ENCODE data around the gene CDH4.

CDH4 gene

GRCh38 chr20:61763740-61764400, 511.8 kb downstream of the CDH4 start:
- DNase-seq (ENCODE audit: low read depth in 2 of 2): no peak

GRCh38 chr20:61764471-61765025, 512.5 kb downstream of the CDH4 start:
- no peak for DNase-seq (ENCODE audit: low read depth in 2 of 2)

GRCh38 chr20:61765081-61765870, 513.2 kb downstream of the CDH4 start:
- no peak for DNase-seq (ENCODE audit: low read depth in 2 of 2)

DNA sequence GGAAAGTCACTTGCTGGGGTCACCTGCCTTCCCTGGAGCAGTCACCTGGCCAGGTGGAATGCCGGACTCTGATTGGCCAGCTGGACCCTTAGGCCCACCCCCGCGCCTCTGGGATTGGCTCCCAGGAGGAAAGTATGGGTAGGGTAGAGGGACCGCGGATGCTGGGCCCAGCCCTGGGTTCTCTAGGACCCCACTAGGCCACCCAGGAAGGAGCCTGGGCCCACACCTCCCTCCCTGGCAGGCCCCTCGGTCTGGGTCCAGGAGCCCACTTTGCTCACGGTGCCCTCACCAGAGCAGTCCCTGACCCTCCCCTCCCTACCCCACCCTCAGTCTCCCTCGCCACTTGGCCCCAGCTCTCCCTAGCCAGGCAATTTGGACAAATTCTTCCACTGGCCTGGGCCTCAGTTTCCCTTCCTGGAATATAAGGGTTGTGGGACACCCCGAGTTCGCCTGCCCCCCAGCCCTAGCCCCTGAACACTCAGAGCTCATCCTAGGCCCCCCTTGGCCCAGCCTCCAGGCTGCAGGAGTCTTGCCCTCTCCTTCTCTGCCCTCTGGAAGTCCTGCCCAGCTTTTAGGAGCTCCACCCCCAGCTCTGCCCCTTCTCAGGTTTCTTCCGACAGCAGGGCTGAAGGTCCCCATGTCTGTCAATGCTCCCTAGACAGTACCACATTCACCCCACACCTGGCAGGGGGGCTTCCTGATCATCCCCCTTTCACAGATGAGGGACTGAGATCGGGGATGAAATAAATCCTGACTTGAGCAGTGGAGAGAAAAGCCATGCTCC, 514.0 kb downstream of the CDH4 start:
- no peak for DNase-seq (ENCODE audit: low read depth in 2 of 2)

DNA sequence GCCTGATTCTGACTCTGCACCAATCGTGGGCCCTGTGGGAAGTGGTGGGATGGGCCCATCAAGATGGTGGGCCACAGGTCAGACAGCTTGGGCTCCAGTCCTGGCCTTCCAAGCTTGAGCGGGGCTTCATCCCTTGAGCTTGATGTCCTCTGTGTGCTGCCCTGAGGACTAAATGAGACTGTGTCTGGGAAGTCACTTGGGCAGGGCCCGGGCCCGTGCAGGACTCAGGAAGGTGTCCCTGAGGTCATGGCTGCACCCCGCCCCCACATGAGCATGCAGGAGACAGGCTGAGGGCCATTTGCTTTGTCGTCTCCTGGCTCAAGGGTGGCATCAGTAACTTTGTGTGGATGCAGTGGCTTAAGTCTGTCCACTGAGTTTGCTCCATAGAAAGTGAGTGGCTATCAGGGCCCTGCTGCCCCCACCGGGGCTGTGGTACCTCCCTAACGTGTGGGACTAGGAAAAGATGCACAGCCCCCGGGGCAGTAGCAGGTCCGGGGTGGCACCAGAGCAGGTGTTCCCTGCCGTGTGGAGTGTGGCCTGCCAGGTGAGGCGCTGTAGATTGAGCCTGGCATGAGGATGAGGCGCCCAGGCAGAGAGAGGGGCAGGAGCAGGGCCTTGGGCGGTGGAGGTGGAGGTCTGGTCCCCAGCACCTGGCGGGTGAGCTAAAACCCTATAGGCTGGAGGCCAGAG, 515.0 kb downstream of the CDH4 start:
- no peak for DNase-seq (ENCODE audit: low read depth in 2 of 2)

DNA sequence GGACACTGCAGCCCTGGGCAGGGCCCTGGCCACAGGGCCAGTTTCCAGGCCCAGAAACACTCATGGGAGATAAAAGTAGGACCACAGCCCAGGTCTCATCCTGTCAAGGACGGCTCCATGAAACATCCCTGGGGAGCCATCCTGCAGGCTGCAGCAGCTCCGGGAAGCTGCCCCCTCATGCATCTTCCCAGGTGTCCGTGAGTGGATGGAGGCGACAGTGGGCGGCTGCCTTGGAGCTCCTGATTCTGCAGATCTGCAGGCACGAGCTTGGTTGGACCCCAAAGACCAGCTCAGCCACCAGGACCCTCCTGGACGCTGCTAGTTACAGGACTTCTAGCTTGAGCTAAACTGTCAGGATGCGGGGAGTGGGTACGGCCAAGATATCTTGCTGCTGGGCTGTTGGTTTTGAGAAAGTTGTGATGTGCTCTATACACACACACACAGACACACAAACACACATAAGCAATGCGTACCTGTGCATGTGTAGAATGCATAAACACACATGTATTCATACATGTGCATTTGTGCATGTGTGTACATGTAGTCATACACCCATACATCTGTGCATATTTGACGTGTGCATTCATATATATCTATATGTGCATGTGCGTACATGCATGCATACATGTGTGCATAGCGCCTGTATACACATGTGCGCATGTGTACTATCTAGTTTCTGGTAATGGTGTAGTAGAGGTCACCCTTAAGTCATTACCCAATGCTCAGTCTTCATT, 515.9 kb downstream of the CDH4 start:
- DNase-seq (ENCODE audit: low read depth in 2 of 2): no peak

- DNase-seq (ENCODE audit: low read depth in 2 of 2): no peak
These were observed 516.7 kb downstream of the CDH4 start for GRCh38 chr20:61768571-61769285.

GRCh38 chr20:61769286-61769832, 517.3 kb downstream of the CDH4 start:
- no peak for DNase-seq (ENCODE audit: low read depth in 2 of 2)

DNA sequence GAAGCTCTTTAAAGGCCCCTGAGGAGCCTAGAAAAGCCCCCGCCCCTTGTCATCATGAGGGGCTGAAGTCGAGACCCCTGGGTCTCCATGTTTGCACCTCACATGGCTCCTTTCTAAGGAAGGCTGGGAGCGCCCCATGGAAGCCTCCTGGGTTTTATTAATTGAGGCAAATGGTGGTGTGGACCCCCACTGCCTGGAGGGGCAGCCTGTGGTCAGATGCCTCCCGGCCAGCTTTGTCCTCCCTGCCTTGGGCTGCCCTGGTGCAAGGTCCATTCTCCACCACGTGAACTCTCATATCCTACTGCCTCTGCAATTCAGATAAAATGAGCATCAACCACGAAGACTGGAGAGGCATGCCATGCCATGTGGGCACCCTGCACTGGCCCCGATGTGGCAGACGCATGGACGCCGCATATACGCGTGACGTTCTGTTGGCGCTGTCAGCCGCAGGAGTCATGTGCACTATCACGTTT, 518.1 kb downstream of the CDH4 start:
- no peak for DNase-seq (ENCODE audit: low read depth in 2 of 2)

DNA sequence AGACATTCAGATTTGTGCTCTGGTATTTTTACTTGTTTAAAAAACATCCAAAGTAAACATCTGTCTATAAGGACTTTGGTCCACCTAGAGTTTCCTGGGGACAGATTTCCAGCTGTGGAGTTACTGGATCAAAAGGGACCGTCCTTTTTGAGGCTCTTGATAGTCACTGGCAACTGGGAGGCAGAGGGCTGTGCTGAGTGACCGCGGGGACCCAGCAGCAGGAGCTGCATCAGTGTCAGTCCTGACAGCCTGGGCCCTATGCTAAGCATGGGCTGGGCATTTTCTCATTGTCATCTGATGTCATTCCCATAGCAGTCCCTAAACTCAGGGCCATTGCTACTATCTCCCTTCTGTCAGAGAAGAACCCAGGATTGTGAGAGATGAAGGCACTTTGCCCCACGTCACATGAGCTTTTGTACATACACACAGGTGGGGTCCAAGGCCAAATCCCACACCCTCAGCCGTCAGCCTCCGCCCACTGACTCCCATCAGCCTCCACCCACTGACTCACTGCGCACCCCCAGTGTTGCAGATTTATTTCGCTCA, 519.8 kb downstream of the CDH4 start:
- DNase-seq (ENCODE audit: low read depth in 2 of 2): no peak

DNA sequence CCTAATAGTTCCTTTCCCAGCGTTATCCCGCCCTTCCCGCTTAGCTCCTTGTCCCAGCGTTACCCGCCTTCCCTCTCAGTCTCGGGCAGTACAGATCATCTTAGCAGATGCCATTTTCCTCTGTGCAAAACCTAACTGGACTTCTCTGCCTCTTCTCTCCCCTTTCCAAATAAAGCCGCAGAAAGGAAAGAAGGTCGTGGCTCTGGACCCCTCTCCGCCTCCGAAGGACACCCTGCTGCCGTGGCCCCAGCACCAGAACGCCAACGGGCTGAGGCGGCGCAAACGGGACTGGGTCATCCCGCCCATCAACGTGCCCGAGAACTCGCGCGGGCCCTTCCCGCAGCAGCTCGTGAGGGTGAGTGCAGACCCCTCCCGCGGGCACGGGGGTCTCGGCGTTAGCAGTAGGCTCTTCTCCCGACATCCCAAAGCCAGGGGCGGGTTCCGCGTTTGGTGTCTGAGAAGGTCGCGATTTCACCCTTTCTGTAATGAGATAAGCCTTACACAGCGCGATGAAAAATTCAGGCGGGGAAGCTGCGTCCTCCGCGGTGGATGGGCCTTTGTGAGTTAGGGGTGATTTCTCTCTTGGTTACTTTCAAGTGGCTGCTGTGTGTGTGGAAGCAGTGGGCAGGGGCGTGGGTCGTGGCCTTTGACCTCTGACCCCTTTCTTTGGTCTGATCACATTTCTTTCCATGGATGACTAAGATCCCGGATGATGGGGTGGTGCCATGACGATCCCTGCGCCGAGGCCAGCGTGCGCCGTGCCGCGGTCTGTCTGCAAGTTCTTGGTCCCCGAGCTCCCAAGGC, 521.0 kb downstream of the CDH4 start:
- no peak for DNase-seq (ENCODE audit: low read depth in 2 of 2)

DNA sequence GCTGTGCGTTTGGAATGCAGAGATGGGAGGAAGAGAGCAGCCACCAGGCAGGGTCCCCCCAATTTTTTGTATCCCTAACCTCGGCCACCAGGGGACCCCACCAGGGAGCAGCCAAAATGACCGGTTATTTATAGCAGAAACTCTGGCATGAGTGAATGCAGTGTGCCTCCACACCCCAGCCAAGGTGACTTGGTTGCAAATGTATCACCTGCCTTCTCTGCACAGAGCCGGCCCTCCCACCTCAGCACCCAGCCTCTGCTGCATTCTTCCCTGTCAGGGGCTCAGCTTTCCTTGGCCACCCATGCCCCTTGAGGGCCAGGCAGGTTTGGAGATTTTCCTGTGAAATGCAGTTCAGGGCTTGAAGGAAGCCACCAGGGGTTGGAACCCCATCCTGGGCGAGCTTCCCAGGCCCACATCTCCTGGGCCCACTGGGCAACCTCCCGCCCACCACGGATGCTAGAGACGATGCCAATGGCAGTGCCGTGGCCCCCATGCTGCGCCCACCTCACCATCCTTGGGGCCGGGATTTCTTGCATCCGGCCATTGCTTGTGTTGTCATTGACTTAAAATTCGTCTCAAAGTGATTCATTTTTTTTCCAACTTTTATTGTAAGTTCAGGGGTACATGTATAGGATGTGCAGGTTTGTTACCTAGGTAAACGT, 522.0 kb downstream of the CDH4 start:
- no peak for DNase-seq (ENCODE audit: low read depth in 2 of 2)

DNA sequence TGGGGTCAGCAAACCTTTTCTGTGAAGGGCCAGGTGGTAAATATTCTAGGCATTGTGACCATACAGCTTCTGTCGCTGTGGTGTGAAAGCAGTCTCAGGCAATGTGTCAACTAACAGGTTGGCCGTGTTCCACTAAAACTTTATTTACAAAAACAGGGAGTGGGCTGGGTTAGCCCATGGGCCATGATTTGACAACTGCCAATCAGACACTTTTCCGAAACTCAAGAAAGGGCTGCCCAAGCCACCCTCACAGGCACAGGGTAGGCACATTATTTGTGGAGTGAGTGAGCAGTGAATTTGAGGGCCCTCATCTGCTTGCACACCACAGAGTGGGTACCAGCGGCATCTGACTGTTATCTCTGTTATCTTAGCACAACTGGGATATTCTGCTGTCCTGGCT, 523.4 kb downstream of the CDH4 start:
- no peak for DNase-seq (ENCODE audit: low read depth in 2 of 2)

DNA sequence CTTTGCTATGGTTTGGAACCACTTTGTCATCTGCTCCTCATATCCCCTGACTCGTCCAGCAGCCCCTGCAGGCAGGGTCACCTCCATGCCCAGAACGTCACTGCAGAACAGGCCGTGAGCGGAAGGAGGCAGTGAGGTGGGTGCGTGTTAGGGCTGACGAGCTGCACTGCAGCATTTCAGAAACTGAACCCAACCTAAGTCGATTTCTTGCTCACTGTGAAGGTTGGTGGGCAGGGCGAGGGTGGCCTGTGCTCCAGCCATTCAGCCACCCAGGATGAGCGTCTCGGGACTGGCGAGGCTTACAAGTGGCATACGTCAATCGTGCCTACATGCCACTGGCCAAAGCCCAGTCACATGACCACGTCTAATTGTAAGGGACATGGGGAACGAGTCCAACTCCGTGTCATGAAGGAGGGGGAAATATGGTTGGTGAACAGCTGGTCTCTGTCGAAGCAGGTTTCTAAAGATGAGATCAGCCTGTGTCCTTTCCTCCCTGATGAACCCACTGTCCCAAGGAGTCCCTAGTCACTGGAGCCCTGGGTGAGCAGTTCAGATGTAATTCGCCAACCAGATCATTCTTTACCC, 524.5 kb downstream of the CDH4 start:
- no peak for DNase-seq (ENCODE audit: low read depth in 2 of 2)

DNA sequence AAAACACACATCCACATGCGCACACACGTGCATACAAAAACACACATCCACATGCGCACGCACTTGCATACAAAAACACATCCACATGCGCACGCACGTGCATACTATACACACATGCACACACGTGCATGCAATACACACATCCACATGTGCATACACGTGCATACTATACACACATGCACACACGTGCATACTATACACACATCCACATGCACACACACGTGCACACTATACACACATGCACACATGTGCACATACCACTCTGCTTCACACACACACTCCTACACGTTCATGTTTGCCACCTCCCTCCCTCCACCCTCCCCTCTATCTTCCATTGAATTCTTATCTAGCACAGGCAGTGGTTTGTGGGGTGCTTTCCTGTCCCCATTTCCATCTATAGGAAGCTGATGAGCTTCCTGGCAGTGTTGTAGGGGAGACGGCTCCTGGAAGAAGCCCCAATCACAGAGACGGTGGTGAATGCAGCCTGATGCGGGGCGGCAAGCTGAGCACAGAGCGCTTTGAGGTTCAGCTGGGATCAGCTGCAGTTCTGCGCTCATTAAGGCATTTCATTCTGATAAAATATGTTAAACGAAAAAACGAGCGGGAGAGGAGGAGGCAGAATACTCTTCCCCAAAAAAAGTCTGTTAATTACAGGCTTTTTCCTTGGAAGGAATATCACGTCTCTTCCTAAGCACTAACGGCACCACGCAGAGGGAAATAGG, 525.9 kb downstream of the CDH4 start:
- no peak for DNase-seq (ENCODE audit: low read depth in 2 of 2)

- no peak for DNase-seq (ENCODE audit: low read depth in 2 of 2)
These were observed 526.4 kb downstream of the CDH4 start for GRCh38 chr20:61778495-61778863.

All from fibroblast of skin of left quadriceps (primary cell).